ENCODE data around the gene NPAS3.

NPAS3 gene

DNA sequence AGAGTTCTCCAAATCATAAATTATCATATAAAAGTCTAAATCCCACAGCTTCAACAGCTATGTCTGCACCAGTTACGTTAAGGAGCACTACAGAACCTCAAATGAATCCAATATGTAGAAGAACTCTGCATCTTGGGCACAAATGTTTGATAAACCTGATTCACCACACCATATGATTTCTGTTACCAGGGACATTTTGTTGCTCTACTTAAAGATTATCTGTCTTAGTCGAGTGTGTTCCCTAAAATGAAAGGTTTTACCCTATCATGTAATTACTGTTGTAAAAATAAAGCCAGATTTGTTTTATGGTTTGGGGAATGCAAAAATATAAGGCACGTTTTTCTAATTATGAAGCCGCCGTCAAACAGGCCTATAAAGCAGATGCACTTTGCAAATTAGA is 649.1 kb downstream of the NPAS3 start:
- Histone ChIP-seq H3K9me3 (ENCODE audit: control insufficient read depth, insufficient read depth, low read depth, low read length) (no peaks in the 10 kb centered on the region), H3K36me3 (ENCODE audit: control insufficient read depth in 2 of 2, insufficient read depth in 1 of 2, low read length in 2 of 2) (no peaks in the 10 kb centered on the region), H3K27ac (ENCODE audit: extremely low read depth, low read depth, low read length) (no peak overlapping the region), H3K4me3 (ENCODE audit: low read depth, low read length) (no peak overlapping the region), H3K4me1 (ENCODE audit: control insufficient read depth, insufficient read depth, low read length) (0 out of 2 replicates have a peak, but pooled peaks cover 3% of the 10 kb centered on the region)
- no peak for TF ChIP-seq OSR2 (tag by site-specific recombination; IDR thresholded peaks at IDR 0.05)
- TF ChIP-seq ZNF624 (tag by site-specific recombination; IDR thresholded peaks at IDR 0.05), result no peak
- no peak for TF ChIP-seq ZNF138 (tag by site-specific recombination; IDR thresholded peaks at IDR 0.05; ENCODE audit: borderline replicate concordance)
- TF ChIP-seq, protein P1, sequence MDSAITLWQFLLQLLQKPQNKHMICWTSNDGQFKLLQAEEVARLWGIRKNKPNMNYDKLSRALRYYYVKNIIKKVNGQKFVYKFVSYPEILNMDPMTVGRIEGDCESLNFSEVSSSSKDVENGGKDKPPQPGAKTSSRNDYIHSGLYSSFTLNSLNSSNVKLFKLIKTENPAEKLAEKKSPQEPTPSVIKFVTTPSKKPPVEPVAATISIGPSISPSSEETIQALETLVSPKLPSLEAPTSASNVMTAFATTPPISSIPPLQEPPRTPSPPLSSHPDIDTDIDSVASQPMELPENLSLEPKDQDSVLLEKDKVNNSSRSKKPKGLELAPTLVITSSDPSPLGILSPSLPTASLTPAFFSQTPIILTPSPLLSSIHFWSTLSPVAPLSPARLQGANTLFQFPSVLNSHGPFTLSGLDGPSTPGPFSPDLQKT (IDR thresholded peaks at IDR 0.05; ENCODE audit: borderline replicate concordance, low read depth, low read length), result no peak
- TF ChIP-seq, protein P2, sequence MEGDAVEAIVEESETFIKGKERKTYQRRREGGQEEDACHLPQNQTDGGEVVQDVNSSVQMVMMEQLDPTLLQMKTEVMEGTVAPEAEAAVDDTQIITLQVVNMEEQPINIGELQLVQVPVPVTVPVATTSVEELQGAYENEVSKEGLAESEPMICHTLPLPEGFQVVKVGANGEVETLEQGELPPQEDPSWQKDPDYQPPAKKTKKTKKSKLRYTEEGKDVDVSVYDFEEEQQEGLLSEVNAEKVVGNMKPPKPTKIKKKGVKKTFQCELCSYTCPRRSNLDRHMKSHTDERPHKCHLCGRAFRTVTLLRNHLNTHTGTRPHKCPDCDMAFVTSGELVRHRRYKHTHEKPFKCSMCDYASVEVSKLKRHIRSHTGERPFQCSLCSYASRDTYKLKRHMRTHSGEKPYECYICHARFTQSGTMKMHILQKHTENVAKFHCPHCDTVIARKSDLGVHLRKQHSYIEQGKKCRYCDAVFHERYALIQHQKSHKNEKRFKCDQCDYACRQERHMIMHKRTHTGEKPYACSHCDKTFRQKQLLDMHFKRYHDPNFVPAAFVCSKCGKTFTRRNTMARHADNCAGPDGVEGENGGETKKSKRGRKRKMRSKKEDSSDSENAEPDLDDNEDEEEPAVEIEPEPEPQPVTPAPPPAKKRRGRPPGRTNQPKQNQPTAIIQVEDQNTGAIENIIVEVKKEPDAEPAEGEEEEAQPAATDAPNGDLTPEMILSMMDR (tag by site-specific recombination; IDR thresholded peaks at IDR 0.05), result no peak
- TF ChIP-seq BCL11B (tag by site-specific recombination; IDR thresholded peaks at IDR 0.05; ENCODE audit: low read depth), result no peak
- TF ChIP-seq ZNF626 (tag by site-specific recombination; IDR thresholded peaks at IDR 0.05), result no peak
- no peak for TF ChIP-seq SCRT1 (tag by site-specific recombination; IDR thresholded peaks at IDR 0.05; ENCODE audit: borderline replicate concordance)
- TF ChIP-seq KLF1 (tag by site-specific recombination; IDR thresholded peaks at IDR 0.05), result no peak
- POLR2A ChIA-PET, result no interaction called here
- CTCF ChIA-PET, result no interaction called here

DNA sequence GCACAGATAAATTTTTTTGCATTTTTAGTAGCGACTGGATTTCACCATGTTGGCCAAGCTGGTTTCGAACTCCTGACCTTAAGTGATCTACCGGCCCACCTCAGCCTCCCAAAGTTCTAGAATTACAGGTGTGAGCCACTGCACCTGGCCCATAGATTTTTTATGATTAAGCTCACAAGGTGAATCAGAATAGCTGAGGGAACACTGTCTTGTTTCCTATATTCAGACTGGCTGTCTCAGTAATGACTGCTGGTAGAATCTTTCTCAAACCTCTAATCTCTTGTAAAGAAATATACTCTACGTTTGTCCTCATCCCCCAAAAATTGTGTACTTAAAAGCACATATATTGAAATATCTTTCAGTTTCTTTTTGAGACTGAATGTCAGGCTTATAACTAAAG is 650.1 kb downstream of the NPAS3 start:
- POLR2A ChIA-PET, result no interaction called here
- H3K36me3 ChIP-seq (ENCODE audit: control insufficient read depth in 2 of 2, insufficient read depth in 1 of 2, low read length in 2 of 2), result no peaks in the 10 kb centered on the region
- TF ChIP-seq ZNF544 (tag by site-specific recombination; IDR thresholded peaks at IDR 0.05) (no peak), ZNF324 (tag by site-specific recombination; IDR thresholded peaks at IDR 0.05) (no peak), ZNF416 (tag by site-specific recombination; IDR thresholded peaks at IDR 0.05) (no peak), ZNF529 (tag by site-specific recombination; IDR thresholded peaks at IDR 0.05; ENCODE audit: insufficient replicate concordance) (no peak)
- H3K9me3 ChIP-seq (ENCODE audit: control insufficient read depth, insufficient read depth, low read depth, low read length), result no peaks in the 10 kb centered on the region
- CTCF ChIA-PET, result interaction anchor here (0.6 kb wide), 1 partner anchor 896 kb away, joined by 3 read pairs; no protein-coding TSS in a partner anchor
- H3K27ac ChIP-seq (ENCODE audit: extremely low read depth, low read depth, low read length), result no peak overlapping the region
- no peak overlapping the region for H3K4me3 ChIP-seq (ENCODE audit: low read depth, low read length)
- 0 out of 2 replicates have a peak, but pooled peaks cover 3% of the 10 kb centered on the region for H3K4me1 ChIP-seq (ENCODE audit: control insufficient read depth, insufficient read depth, low read length)

DNA sequence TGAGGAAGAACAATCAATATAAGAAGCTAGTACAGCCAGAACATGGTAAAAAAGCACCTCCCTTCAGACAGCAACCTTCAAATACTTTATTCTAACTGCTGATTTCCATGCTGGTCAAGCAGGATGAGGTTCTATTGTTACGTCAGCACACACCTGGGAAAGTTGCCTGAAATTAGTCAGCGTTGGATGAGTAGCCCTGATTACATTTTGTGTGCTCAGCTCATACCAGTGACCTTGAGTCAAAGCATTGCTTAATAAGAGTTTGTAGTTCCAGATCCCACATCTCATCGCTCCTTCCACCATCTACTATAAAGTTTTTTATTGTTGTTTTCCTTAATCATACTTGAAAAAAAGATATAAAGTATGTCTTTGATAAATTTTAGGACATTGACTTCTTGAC is 650.7 kb downstream of the NPAS3 start:
- ChIA-PET POLR2A (no interaction called here), CTCF (no interaction called here)
- H3K27ac ChIP-seq (ENCODE audit: extremely low read depth, low read depth, low read length), result no peak overlapping the region
- H3K9me3 ChIP-seq (ENCODE audit: control insufficient read depth, insufficient read depth, low read depth, low read length), result no peaks in the 10 kb centered on the region
- TF ChIP-seq IKZF3 (tag by site-specific recombination; IDR thresholded peaks at IDR 0.05) (no peak), ZFP69B (tag by site-specific recombination; IDR thresholded peaks at IDR 0.05) (no peak), ZNF837 (tag by site-specific recombination; IDR thresholded peaks at IDR 0.05) (no peak), KLF7 (tag by site-specific recombination; IDR thresholded peaks at IDR 0.05; ENCODE audit: borderline replicate concordance) (no peak), ZNF521 (tag by site-specific recombination; IDR thresholded peaks at IDR 0.05) (no peak), ZBTB7A (tag by site-specific recombination; IDR thresholded peaks at IDR 0.05; ENCODE audit: low read depth) (no peak), GLI4 (tag by site-specific recombination; IDR thresholded peaks at IDR 0.05) (no peak), ZBTB1 (tag by site-specific recombination; IDR thresholded peaks at IDR 0.05) (no peak), ZNF37A (tag by site-specific recombination; IDR thresholded peaks at IDR 0.05) (no peak), ZNF600 (tag by site-specific recombination; IDR thresholded peaks at IDR 0.05) (no peak)
- no peaks in the 10 kb centered on the region for H3K36me3 ChIP-seq (ENCODE audit: control insufficient read depth in 2 of 2, insufficient read depth in 1 of 2, low read length in 2 of 2)
- H3K4me1 ChIP-seq (ENCODE audit: control insufficient read depth, insufficient read depth, low read length), result 0 out of 2 replicates have a peak, but pooled peaks cover 3% of the 10 kb centered on the region
- no peak overlapping the region for H3K4me3 ChIP-seq (ENCODE audit: low read depth, low read length)
